GM12865 (cell line): ENCODE results near the gene SLC25A17.
"Not testable (repeated sequence)": the region's sequence is repeated elsewhere in the genome, so short reads cannot be mapped to it uniquely, and the experiment has no call there.

Experiments used
- DNase-seq: peaks from one replicate; pipeline ENCODE4 v3.0.0; 2010; ENCODE audit warnings: low read depth
- H3K4me3 ChIP-seq: 2 replicates; pipeline ENCODE4 v1.5.1; 2011; ENCODE audit warnings: mild to moderate bottlenecking, low read depth, low read length, control low read depth
- TF ChIP-seq, protein P1 (sequence below): IDR thresholded peaks from 2 replicates; pipeline ENCODE4 v1.5.1; 2011; ENCODE audit warnings: low read length, control low read depth, low read depth, inconsistent platforms; ENCODE audit not compliant: insufficient read depth; ENCODE audit errors: missing control alignments

The SLC25A17 gene

DNA sequence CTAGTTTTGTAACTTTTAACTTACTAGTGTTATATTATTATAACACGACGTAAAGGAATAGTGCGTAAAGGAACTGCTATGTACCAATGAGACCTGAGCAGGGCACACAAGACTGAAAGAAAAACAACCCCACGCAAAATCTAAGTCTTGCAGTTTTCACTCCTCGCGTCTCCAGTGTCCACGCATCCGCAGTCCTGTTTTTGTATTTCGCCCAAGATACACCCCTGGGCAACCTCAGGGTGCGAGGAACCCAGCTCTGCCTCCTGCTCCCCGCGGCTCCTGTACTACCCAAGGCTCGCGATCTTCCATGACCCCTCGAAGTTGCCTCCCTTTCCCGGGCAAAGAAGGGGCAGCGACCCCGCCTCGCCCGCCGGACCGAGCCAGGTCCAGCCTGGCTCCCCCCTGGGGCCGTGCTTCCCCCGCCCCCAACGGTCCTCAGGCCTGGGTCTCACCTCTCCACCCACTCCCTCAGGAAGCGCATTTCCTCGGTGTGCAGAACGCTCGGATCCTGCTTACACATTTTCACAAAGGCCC is 36.9 kb upstream of the SLC25A17 start:
- peak; percentile 45 for DNase-seq
- H3K4me3 ChIP-seq = peak overlapping the region; percentile 86
- TF ChIP-seq, protein P1, sequence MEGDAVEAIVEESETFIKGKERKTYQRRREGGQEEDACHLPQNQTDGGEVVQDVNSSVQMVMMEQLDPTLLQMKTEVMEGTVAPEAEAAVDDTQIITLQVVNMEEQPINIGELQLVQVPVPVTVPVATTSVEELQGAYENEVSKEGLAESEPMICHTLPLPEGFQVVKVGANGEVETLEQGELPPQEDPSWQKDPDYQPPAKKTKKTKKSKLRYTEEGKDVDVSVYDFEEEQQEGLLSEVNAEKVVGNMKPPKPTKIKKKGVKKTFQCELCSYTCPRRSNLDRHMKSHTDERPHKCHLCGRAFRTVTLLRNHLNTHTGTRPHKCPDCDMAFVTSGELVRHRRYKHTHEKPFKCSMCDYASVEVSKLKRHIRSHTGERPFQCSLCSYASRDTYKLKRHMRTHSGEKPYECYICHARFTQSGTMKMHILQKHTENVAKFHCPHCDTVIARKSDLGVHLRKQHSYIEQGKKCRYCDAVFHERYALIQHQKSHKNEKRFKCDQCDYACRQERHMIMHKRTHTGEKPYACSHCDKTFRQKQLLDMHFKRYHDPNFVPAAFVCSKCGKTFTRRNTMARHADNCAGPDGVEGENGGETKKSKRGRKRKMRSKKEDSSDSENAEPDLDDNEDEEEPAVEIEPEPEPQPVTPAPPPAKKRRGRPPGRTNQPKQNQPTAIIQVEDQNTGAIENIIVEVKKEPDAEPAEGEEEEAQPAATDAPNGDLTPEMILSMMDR = no peak

DNA sequence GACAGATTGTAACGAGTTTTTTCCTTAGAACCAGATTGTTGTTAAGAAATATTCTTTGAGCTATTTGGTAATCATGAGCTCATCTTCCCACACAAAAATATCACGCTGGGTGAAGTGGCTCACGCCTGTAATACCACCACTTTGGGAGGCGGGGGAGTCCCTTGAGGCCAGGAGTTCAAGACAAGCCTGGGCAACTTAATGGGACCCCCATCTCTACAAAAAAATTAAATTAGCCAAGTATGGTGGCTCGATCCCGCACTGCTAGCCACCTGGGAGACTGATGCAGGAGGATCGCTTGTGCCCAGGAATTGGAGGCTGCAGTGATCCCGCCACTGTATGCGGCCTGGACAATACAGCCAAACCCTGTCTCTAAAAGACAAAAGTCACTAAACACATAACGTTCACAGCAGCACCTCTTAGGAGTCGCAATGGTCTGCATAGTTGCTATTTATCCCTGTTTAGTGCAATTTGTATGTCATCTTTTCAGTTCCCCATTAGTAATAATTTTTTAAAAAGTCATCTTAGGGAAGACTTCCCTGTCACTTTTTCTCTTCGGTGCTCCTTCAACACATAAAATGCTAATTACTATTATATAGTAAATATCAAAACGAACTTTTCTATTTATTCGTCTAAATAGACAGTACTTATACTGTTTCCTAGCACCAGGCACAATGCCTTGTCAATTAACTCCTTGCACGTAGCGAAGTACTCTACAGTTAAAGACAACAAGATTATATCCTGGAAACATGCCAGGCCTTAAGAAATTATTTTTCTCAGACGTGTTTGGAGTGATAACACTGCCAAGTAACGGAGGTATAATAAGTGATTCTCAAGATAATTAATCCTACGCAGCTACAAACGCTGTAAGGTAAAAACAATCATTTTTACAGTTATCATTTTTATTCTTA is 36.2 kb upstream of the SLC25A17 start:
- peak; percentile 3 for DNase-seq
- H3K4me3 ChIP-seq = peak overlapping the region; percentile 86
- TF ChIP-seq, protein P1 = no peak

DNA sequence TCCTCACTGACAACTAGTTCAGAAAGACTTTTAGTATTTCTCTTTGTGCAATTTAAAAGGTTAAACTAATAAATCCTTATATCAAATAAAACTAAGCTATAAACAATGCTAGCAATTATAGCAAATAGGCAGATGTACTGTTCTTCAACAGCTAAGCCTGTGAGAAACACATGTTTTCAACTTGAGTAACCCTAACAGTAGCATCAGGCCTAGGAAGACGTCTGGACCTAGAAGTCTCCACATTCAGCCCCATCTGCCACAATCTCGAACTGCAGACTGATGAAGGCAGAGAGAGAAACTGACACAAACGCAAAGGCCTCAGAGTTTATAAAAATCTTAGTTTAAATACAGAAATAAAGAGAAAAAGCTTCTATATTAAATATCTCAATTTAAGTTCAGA is 34.8 kb upstream of the SLC25A17 start:
- DNase-seq = peak; percentile 5
- H3K4me3 ChIP-seq = peak overlapping the region; percentile 86; the same call in 1 of the 2 replicates
- TF ChIP-seq, protein P1 = no peak

DNA sequence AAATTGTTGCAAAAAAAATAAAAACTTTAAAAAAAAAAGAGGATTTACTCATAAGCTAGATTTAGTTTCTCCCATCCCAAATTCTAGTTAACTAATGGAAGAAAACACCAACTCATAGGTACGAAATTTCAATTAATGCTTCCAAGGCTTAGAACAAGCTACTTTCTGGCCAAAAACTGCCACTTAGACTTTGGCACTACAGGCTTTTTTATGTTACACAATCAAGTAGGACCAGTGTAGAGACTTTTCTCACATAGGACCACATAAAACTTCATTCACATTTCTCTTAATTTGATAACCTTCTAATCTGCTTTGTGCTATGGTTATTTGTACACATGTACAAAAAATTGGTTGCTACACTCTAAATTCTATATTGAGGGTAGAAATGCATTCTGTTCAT is 34.2 kb upstream of the SLC25A17 start:
- peak overlapping the region; percentile 86; the same call in 1 of the 2 replicates for H3K4me3 ChIP-seq
- TF ChIP-seq, protein P1 = no peak
- DNase-seq = no peak

DNA sequence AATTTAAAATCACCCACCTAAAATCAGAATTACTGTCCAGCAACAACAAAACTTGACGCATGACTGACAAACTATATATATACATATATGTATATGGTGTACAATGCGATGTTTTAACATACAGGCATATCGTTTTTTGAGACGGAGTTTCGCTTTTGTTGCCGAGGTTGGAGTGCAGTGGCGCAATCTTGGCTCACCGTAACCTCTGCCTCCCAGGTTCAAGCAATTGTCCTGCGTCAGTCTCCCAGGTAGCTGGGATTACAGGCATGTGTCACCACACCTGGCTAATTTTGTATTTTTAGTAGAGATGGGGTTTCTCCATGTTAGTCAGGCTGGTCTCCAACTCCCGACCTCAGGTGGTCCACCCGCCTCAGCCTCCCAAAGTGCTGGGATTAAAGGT is 26.7 kb upstream of the SLC25A17 start:
- not testable (repeated sequence) for DNase-seq, H3K4me3 ChIP-seq

DNA sequence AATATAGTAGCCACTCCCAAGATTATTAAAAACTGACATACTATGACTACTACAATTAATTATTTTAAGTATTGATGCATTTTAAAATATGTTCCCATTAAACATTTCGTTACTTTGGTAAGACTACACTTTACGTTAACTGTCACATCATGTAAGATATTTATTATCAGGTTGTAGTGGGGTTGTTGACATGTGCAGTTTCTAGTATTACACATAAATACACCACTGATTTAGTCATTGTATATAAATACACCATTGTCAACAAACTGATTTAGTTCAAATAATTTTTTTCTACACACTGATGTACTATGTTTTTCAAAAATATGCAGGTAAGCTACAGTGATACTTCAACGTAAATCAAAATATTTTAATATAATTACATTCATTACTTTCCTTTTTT is 25.8 kb upstream of the SLC25A17 start:
- TF ChIP-seq, protein P1 = no peak
- no peak overlapping the region for H3K4me3 ChIP-seq
- DNase-seq = no peak

DNA sequence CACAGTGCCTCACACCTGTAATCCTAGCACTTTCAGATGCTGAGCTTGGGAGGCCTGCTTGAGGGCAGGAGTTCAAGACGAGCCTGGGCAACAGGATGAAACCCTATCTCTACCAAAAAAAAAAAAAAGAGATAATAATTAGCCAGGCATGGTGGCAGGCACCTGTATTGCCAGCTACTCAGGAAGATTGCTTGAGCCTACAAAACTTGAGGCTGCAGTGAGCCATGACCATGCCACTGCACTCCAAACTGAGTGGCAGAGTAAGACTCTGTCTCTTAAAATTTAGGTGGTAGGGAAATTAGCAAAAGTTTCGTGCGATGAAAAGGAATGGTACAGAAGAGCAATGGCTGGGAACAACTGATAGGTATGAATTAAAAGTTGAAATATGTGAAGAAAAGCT is 19.3 kb upstream of the SLC25A17 start:
- no peak overlapping the region for H3K4me3 ChIP-seq
- TF ChIP-seq, protein P1 = no peak
- no peak for DNase-seq
